Measurements from ENCODE around the gene TBCK. TPM values are rescaled to one million over a fixed set of nuclear protein-coding genes. Genes with fewer than 3 reads are reported as not detected.
A peak's percentile ranks its signal among the peaks of the same experiment; 100 is the strongest.

TBCK gene
- total RNA-seq, 1 donor from 2014 or later, result 28.2 TPM

GRCh38 chr4:106316773-106317409 lies 882 bp upstream of the TBCK start:
- peaks cover 36% of the 10 kb centered on the region for H3K4me1 Mint-ChIP-seq (ENCODE audit: low read depth)

GRCh38 chr4:106315476-106315967 lies 487 bp downstream of the TBCK start:
- DNase-seq (ENCODE audit: low spot score), result no peak
- H3K4me1 Mint-ChIP-seq (ENCODE audit: low read depth), result peaks cover 42% of the 10 kb centered on the region
- no peak overlapping the region for H3K27ac Mint-ChIP-seq (ENCODE audit: unreplicated experiment)
- H3K9me3 Mint-ChIP-seq (ENCODE audit: low read depth), result no peaks in the 10 kb centered on the region
- no peak overlapping the region for H3K4me3 Mint-ChIP-seq (ENCODE audit: unreplicated experiment)
- H3K36me3 Mint-ChIP-seq (ENCODE audit: low read depth), result no peaks in the 10 kb centered on the region
- no peaks in the 10 kb centered on the region for H3K27me3 Mint-ChIP-seq (ENCODE audit: low read depth)
- TF ChIP-seq, protein P1, sequence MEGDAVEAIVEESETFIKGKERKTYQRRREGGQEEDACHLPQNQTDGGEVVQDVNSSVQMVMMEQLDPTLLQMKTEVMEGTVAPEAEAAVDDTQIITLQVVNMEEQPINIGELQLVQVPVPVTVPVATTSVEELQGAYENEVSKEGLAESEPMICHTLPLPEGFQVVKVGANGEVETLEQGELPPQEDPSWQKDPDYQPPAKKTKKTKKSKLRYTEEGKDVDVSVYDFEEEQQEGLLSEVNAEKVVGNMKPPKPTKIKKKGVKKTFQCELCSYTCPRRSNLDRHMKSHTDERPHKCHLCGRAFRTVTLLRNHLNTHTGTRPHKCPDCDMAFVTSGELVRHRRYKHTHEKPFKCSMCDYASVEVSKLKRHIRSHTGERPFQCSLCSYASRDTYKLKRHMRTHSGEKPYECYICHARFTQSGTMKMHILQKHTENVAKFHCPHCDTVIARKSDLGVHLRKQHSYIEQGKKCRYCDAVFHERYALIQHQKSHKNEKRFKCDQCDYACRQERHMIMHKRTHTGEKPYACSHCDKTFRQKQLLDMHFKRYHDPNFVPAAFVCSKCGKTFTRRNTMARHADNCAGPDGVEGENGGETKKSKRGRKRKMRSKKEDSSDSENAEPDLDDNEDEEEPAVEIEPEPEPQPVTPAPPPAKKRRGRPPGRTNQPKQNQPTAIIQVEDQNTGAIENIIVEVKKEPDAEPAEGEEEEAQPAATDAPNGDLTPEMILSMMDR (IDR thresholded peaks at IDR 0.05), result no peak

More at GRCh38 chr4:106316773-106317409, 882 bp upstream of the TBCK start:
- no peaks in the 10 kb centered on the region for H3K9me3 Mint-ChIP-seq (ENCODE audit: low read depth)
- H3K27me3 Mint-ChIP-seq (ENCODE audit: low read depth), result no peaks in the 10 kb centered on the region
- TF ChIP-seq, protein P1 (IDR thresholded peaks at IDR 0.05), result no peak
- H3K27ac Mint-ChIP-seq (ENCODE audit: unreplicated experiment), result no peak overlapping the region
- peaks cover 4% of the 10 kb centered on the region for H3K36me3 Mint-ChIP-seq (ENCODE audit: low read depth)
- DNase-seq (ENCODE audit: low spot score), result no peak
- no peak overlapping the region for H3K4me3 Mint-ChIP-seq (ENCODE audit: unreplicated experiment)

DNA sequence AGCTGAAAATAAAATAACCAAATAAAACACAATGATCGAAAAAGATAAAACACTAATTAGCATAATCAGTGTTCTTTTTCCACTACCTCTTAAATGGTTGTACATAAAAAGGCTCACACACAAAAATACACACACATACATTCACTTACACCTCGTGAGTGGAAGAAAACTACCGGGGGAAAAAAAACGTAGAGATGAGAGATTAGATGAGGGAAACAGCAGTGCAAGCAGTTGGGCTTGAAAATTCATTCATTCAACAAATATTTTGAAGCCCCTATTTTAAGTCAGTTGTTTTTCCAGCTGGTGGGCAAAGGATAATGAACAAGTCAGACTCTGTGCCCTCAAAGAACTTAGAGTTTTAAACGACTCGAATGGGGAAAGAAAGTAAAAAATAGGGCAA lies 1.0 kb downstream of the TBCK start:
- no peaks in the 10 kb centered on the region for H3K9me3 Mint-ChIP-seq (ENCODE audit: low read depth)
- no peak for DNase-seq (ENCODE audit: low spot score)
- TF ChIP-seq, protein P1 (IDR thresholded peaks at IDR 0.05), result no peak
- H3K4me3 Mint-ChIP-seq (ENCODE audit: unreplicated experiment), result no peak overlapping the region
- H3K27ac Mint-ChIP-seq (ENCODE audit: unreplicated experiment), result no peak overlapping the region
- no peaks in the 10 kb centered on the region for H3K27me3 Mint-ChIP-seq (ENCODE audit: low read depth)
- no peaks in the 10 kb centered on the region for H3K36me3 Mint-ChIP-seq (ENCODE audit: low read depth)
- H3K4me1 Mint-ChIP-seq (ENCODE audit: low read depth), result peaks cover 47% of the 10 kb centered on the region

GRCh38 chr4:106312997-106313522 lies 2.9 kb downstream of the TBCK start:
- no peaks in the 10 kb centered on the region for H3K9me3 Mint-ChIP-seq (ENCODE audit: low read depth)
- peaks cover 47% of the 10 kb centered on the region for H3K4me1 Mint-ChIP-seq (ENCODE audit: low read depth)
- H3K4me3 Mint-ChIP-seq (ENCODE audit: unreplicated experiment), result peak overlapping the region; percentile 20
- TF ChIP-seq, protein P1 (IDR thresholded peaks at IDR 0.05), result no peak
- no peaks in the 10 kb centered on the region for H3K27me3 Mint-ChIP-seq (ENCODE audit: low read depth)
- no peak for DNase-seq (ENCODE audit: low spot score)
- H3K27ac Mint-ChIP-seq (ENCODE audit: unreplicated experiment), result peak overlapping the region; percentile 95
- H3K36me3 Mint-ChIP-seq (ENCODE audit: low read depth), result no peaks in the 10 kb centered on the region

- H3K9me3 Mint-ChIP-seq (ENCODE audit: low read depth), result no peaks in the 10 kb centered on the region
- TF ChIP-seq, protein P1 (IDR thresholded peaks at IDR 0.05), result no peak
- H3K27me3 Mint-ChIP-seq (ENCODE audit: low read depth), result no peaks in the 10 kb centered on the region
- peaks cover 47% of the 10 kb centered on the region for H3K4me1 Mint-ChIP-seq (ENCODE audit: low read depth)
- H3K27ac Mint-ChIP-seq (ENCODE audit: unreplicated experiment), result peak overlapping the region; percentile 95
- peak overlapping the region; percentile 13 for H3K4me3 Mint-ChIP-seq (ENCODE audit: unreplicated experiment)
- no peak for DNase-seq (ENCODE audit: low spot score)
- H3K36me3 Mint-ChIP-seq (ENCODE audit: low read depth), result no peaks in the 10 kb centered on the region
Measured at GRCh38 chr4:106312377-106312776, 3.6 kb downstream of the TBCK start.

All from chondrocyte (in vitro differentiated cells).